ENCODE measurements around the gene ST8SIA5. TPM values are rescaled to one million over a fixed set of nuclear protein-coding genes. Genes with fewer than 3 reads are reported as not detected.
A peak's percentile ranks its signal among the peaks of the same experiment; 100 is the strongest.

The ST8SIA5 gene
- total and polyA plus RNA-seq, 2 donors (not counting 3 experiments of a cell fraction or from before 2014, with no cell fraction given), result 0.25 to 0.62 TPM

DNA sequence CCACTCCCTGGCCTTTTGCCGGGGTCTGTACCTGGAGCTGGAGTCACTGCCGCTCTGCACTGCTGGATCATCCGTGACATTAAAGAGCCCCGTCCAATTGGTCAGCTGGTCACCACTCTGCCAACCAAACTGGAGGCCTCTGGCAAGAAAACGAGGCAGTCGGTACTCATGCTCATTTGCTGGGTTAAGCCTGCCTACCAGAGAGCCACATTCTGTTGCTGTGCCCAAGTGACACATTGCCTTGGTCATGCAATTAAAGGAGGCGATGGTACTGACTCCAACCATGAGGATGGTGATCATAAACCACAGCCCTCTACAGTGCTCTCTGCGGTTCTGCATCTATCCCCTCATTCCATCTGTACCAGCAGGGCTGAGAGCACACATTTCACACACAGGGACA, 35.5 kb downstream of the ST8SIA5 start:
- intact Hi-C loops (cut with micrococcal nuclease), result no loop called here
- POLR2A ChIA-PET, result no interaction called here
- CTCF ChIA-PET, result interaction anchor here (0.7 kb wide), 1 partner anchor 10 kb away, joined by 3 read pairs; no protein-coding TSS in a partner anchor
- Histone ChIP-seq H3K36me3 (ENCODE audit: control insufficient read depth in 2 of 2, extremely low read depth in 1 of 2, insufficient read depth in 2 of 2, low read length in 2 of 2) (no peaks in the 10 kb centered on the region), H3K4me1 (ENCODE audit: control insufficient read depth, extremely low read depth, insufficient read depth, low read length) (peaks cover 18% of the 10 kb centered on the region), H3K9me3 (replicated peaks; ENCODE audit: control insufficient read depth, insufficient read depth, low read length) (no peaks in the 10 kb centered on the region), H3K79me2 (ENCODE audit: control insufficient read depth, insufficient read depth, low read length) (no peaks in the 10 kb centered on the region), H3K27ac (ENCODE audit: insufficient read depth, low read depth, low read length) (no peak overlapping the region), H3K9ac (replicated peaks; ENCODE audit: extremely low read depth, insufficient read depth, low read length) (no peak overlapping the region), H3K4me3 (replicated peaks in 1 of 3; ENCODE audit: insufficient read depth in 1 of 3, low read depth in 1 of 3, low read length in 3 of 3) (no peak overlapping the region), H3K9me1 (replicated peaks; ENCODE audit: control insufficient read depth, extremely low read depth, insufficient read depth, low read length) (no peaks in the 10 kb centered on the region), H3K27me3 (ENCODE audit: control insufficient read depth in 2 of 2, insufficient read depth in 2 of 2, low read length in 2 of 2) (peaks cover 0 to 3% of the 10 kb centered on the region in 2 experiments), H4K20me1 (replicated peaks; ENCODE audit: control insufficient read depth, extremely low read depth, insufficient read depth, low read length) (no peaks in the 10 kb centered on the region), H2AFZ (ENCODE audit: low read depth, low read length) (no peak overlapping the region), H3K4me2 (ENCODE audit: insufficient read depth, low read length) (no peak overlapping the region)
- dilution Hi-C loops (cut with MboI; ENCODE audit: extremely low pct_ligation_motif_present, low sequenced_read_pairs), result no loop called here
- DNase-seq (ENCODE audit: low read depth, low spot score) (no peak), FAIRE-seq (peak; percentile 18)
- no TSS peak for BruUV-seq (replicated peaks)
- TF ChIP-seq EZH2 (IDR thresholded peaks at IDR 0.05; ENCODE audit: borderline replicate concordance, low read depth, low read length, severe bottlenecking), result no peak
- TF ChIP-seq, protein P1, sequence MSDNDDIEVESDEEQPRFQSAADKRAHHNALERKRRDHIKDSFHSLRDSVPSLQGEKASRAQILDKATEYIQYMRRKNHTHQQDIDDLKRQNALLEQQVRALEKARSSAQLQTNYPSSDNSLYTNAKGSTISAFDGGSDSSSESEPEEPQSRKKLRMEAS (IDR thresholded peaks at IDR 0.05; ENCODE audit: insufficient read depth, insufficient read length), result no peak

DNA sequence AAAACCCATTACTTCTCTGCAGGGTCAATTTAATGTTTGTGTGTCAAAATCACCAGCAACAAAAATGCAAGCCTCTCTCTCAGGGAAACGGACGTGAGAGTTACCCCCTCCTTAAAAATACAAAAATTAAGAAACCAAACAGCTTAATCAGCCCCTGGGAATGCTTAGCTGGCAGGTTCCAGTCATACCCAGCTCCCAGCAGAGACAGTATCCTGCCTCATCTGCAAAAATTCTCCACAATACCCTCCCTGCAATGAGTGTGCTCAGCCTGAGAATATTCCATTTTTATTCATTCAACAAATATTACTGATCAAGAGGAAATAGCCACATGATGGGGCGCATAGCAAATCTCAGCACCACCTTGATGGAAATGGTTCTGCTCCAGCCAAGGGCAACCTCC, 36.3 kb downstream of the ST8SIA5 start:
- no TSS peak for BruUV-seq (replicated peaks)
- Histone ChIP-seq H3K4me3 (replicated peaks in 1 of 3; ENCODE audit: insufficient read depth in 1 of 3, low read depth in 1 of 3, low read length in 3 of 3) (no peak overlapping the region), H3K4me1 (ENCODE audit: control insufficient read depth, extremely low read depth, insufficient read depth, low read length) (peaks cover 18% of the 10 kb centered on the region), H3K27me3 (ENCODE audit: control insufficient read depth in 2 of 2, insufficient read depth in 2 of 2, low read length in 2 of 2) (peaks cover 0 to 3% of the 10 kb centered on the region in 2 experiments), H3K4me2 (ENCODE audit: insufficient read depth, low read length) (no peak overlapping the region), H2AFZ (ENCODE audit: low read depth, low read length) (no peak overlapping the region), H3K9ac (replicated peaks; ENCODE audit: extremely low read depth, insufficient read depth, low read length) (no peak overlapping the region), H3K27ac (ENCODE audit: insufficient read depth, low read depth, low read length) (no peak overlapping the region), H3K36me3 (ENCODE audit: control insufficient read depth in 2 of 2, extremely low read depth in 1 of 2, insufficient read depth in 2 of 2, low read length in 2 of 2) (no peaks in the 10 kb centered on the region), H3K9me3 (replicated peaks; ENCODE audit: control insufficient read depth, insufficient read depth, low read length) (no peaks in the 10 kb centered on the region), H4K20me1 (replicated peaks; ENCODE audit: control insufficient read depth, extremely low read depth, insufficient read depth, low read length) (no peaks in the 10 kb centered on the region), H3K9me1 (replicated peaks; ENCODE audit: control insufficient read depth, extremely low read depth, insufficient read depth, low read length) (no peaks in the 10 kb centered on the region), H3K79me2 (ENCODE audit: control insufficient read depth, insufficient read depth, low read length) (no peaks in the 10 kb centered on the region)
- ChIA-PET CTCF (no interaction called here), POLR2A (no interaction called here)
- intact Hi-C loops (cut with micrococcal nuclease), result no loop called here
- FAIRE-seq (peak; percentile 24), DNase-seq (ENCODE audit: low read depth, low spot score) (no peak)
- TF ChIP-seq EZH2 (IDR thresholded peaks at IDR 0.05; ENCODE audit: borderline replicate concordance, low read depth, low read length, severe bottlenecking), result no peak
- TF ChIP-seq FOS (IDR thresholded peaks at IDR 0.05; ENCODE audit: borderline replicate concordance, insufficient read depth, low read length), result no peak
- no peak for TF ChIP-seq POLR2A (IDR thresholded peaks at IDR 0.05; ENCODE audit: low read depth, low read length)
- dilution Hi-C loops (cut with MboI; ENCODE audit: extremely low pct_ligation_motif_present, low sequenced_read_pairs), result no loop called here

Measured in endothelial cell of umbilical vein (primary cell).